NCI-H187 treated with DMSO at 0.1 percent for 48 hours (cell line): ENCODE data around the gene PKIG.
"Not testable (repeated sequence)": the region's sequence is repeated elsewhere in the genome, so short reads cannot be mapped to it uniquely, and the experiment has no call there.

Experiments used
- DNase-seq: peaks from one replicate; lab custom pipeline; 2025; lab: John Stamatoyannopoulos, UW

PKIG gene

GRCh38 chr20:44582311-44583025 lies at the start of gene PKIG:
Gene PKIG, plus strand, starts transcription at chr20:44582579. Its CDS starts 31,978 bp downstream, at chr20:44614557.
- no peak for DNase-seq

GRCh38 chr20:44532981-44533331 lies 49.4 kb upstream of the PKIG start:
- no peak for DNase-seq

- no peak for DNase-seq
Measured at GRCh38 chr20:44533928-44534327, 48.5 kb upstream of the PKIG start.

GRCh38 chr20:44536175-44536574 lies 46.2 kb upstream of the PKIG start:
- DNase-seq = no peak

- DNase-seq = no peak
Measured at GRCh38 chr20:44537993-44538392, 44.4 kb upstream of the PKIG start.

- no peak for DNase-seq
Measured at GRCh38 chr20:44540834-44541233, 41.5 kb upstream of the PKIG start.

- DNase-seq = no peak
Measured at GRCh38 chr20:44541992-44542391, 40.4 kb upstream of the PKIG start.

GRCh38 chr20:44542890-44543289 lies 39.5 kb upstream of the PKIG start:
- DNase-seq = no peak

- no peak for DNase-seq
Measured at GRCh38 chr20:44543358-44543757, 39.0 kb upstream of the PKIG start.

GRCh38 chr20:44544263-44544662 lies 38.1 kb upstream of the PKIG start:
- no peak for DNase-seq

- DNase-seq = no peak
Measured at GRCh38 chr20:44547419-44547818, 35.0 kb upstream of the PKIG start.

- no peak for DNase-seq
Measured at GRCh38 chr20:44549123-44549522, 33.3 kb upstream of the PKIG start.

GRCh38 chr20:44552050-44552449 lies 30.3 kb upstream of the PKIG start:
- no peak for DNase-seq

GRCh38 chr20:44552568-44552949 lies 29.8 kb upstream of the PKIG start:
- no peak for DNase-seq

GRCh38 chr20:44552950-44553908 lies 29.1 kb upstream of the PKIG start:
- DNase-seq = no peak

GRCh38 chr20:44559302-44559701 lies 23.1 kb upstream of the PKIG start:
- no peak for DNase-seq

GRCh38 chr20:44560229-44560628 lies 22.1 kb upstream of the PKIG start:
- no peak for DNase-seq

GRCh38 chr20:44560818-44561217 lies 21.6 kb upstream of the PKIG start:
- DNase-seq = not testable (repeated sequence)

GRCh38 chr20:44561876-44562275 lies 20.5 kb upstream of the PKIG start:
- no peak for DNase-seq

- no peak for DNase-seq
Measured at GRCh38 chr20:44566018-44566417, 16.4 kb upstream of the PKIG start.

- no peak for DNase-seq
Measured at GRCh38 chr20:44566811-44567210, 15.6 kb upstream of the PKIG start.

- DNase-seq = no peak
Measured at GRCh38 chr20:44570367-44570766, 12.0 kb upstream of the PKIG start.

GRCh38 chr20:44571362-44571988 lies 10.9 kb upstream of the PKIG start:
- DNase-seq = no peak
